DOHH2 (cell line): ENCODE measurements around the gene C14orf132.

Source experiments
- H3F3A ChIP-seq: fragments of 200-600 bp; sonication (generic), shearing (Covaris generic); 2 replicates; pipeline ENCODE4 v1.6.0; 2016; ENCODE audit warnings: antibody characterized with exemption, mild to moderate bottlenecking; ENCODE audit not compliant: control insufficient read depth, insufficient read depth
- H3K27ac ChIP-seq: fragments of 200-600 bp; sonication (generic); 2 replicates; pipeline ENCODE4 v1.5.1; 2014; ENCODE audit warnings: low read depth, mild to moderate bottlenecking, low read length, moderate library complexity
- H3K27me3 ChIP-seq: fragments of 200-600 bp; sonication (generic); 2 replicates; pipeline ENCODE4 v1.6.1; 2014; ENCODE audit warnings: mild to moderate bottlenecking, low read length, mixed read lengths; ENCODE audit not compliant: control insufficient read depth
- H3K36me3 ChIP-seq: fragments of 200-600 bp; sonication (generic); 2 replicates; pipeline ENCODE4 v1.6.1; 2014; ENCODE audit warnings: mild to moderate bottlenecking, low read length, moderate library complexity, mixed read lengths; ENCODE audit not compliant: control insufficient read depth
- H3K4me1 ChIP-seq: fragments of 200-600 bp; sonication (generic); 2 replicates; pipeline ENCODE4 v1.6.1; 2014; ENCODE audit warnings: mild to moderate bottlenecking, low read length, mixed read lengths; ENCODE audit not compliant: control insufficient read depth
- H3K4me2 ChIP-seq: fragments of 200-600 bp; sonication (generic); 2 replicates; pipeline ENCODE4 v1.6.0; 2014; ENCODE audit warnings: mild to moderate bottlenecking, low read length, moderate library complexity
- H3K4me3 ChIP-seq: fragments of 200-600 bp; sonication (generic); 2 replicates; pipeline ENCODE4 v1.5.1; 2014; ENCODE audit warnings: mild to moderate bottlenecking, low read length, mixed read lengths
- H3K79me2 ChIP-seq: fragments of 200-600 bp; sonication (generic); 2 replicates; pipeline ENCODE4 v1.6.1; 2014; ENCODE audit warnings: mild to moderate bottlenecking, low read length, mixed read lengths; ENCODE audit not compliant: control insufficient read depth
- H3K9me2 ChIP-seq: fragments of 200-600 bp; sonication (generic); replicated peaks from 2 replicates; pipeline ENCODE4 v1.6.1; 2014; ENCODE audit warnings: mild to moderate bottlenecking, low read length, mixed read lengths; ENCODE audit not compliant: control insufficient read depth
- H3K9me3 ChIP-seq: fragments of 200-600 bp; sonication (generic); 2 replicates; pipeline ENCODE4 v1.6.1; 2014; ENCODE audit warnings: antibody characterized with exemption, low read length, mixed read lengths; ENCODE audit not compliant: control insufficient read depth, insufficient read depth
- H4K20me1 ChIP-seq: fragments of 200-600 bp; sonication (generic); 2 replicates; pipeline ENCODE4 v1.6.0; 2014; ENCODE audit warnings: low read depth, mild to moderate bottlenecking, antibody characterized with exemption, low read length, moderate library complexity; ENCODE audit not compliant: control insufficient read depth, insufficient read depth
- EZH2phosphoT487 ChIP-seq: fragments of 200-600 bp; sonication (generic); IDR thresholded peaks from 2 replicates; pipeline ENCODE4 v1.6.1; 2017; ENCODE audit warnings: borderline replicate concordance, mild to moderate bottlenecking, antibody characterized with exemption, low read length, moderate library complexity, mixed read lengths
- TF ChIP-seq, protein P1 (sequence below): fragments of 200-600 bp; sonication (generic); IDR thresholded peaks from one replicate; pipeline ENCODE4 v1.5.1; 2014; ENCODE audit warnings: antibody characterized with exemption, mild to moderate bottlenecking, low read depth, low read length; ENCODE audit not compliant: poor library complexity, severe bottlenecking

C14orf132 gene

DNA sequence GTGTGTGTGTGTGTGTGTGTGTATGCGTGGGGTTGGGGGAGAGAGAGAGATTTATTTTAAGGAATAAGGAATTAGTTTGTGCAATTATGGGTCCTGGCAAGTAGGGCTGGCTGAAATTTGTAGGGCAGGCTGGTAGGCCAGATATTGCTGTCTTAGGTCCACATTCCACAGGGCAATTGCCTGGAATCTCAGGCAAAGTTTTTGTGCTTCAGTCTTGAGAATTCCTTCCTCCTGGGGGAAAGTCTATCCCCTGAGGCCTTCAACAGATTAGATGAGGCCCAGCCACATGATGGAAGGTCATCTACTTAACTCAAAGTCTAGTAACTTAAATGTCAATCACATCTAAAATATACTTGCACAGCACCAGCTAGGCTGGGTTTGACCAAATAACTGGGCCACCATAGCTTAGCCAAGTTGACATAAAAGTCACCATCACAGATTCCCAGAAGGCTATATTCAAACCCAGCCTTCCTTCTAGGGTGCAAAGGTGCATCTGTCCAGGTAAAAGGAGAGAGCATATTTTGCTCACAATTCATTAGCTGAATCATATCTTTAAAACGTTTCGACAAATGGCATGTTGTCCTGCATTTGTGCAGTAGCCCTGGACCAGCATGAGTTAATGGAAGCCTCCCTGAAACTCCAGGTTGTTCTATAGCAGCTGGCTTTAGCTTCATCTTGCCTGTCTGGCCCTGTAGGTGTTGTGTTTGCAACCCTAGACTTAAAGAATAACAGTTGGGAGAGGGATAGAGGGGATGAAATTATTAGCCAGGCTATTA is 63.1 kb downstream of the C14orf132 start:
- Histone ChIP-seq H3K4me1 (peaks cover 4% of the 10 kb centered on the region; the same call in 1 of the 2 replicates), H3K27ac (no peak overlapping the region)
- TF ChIP-seq, protein P1, sequence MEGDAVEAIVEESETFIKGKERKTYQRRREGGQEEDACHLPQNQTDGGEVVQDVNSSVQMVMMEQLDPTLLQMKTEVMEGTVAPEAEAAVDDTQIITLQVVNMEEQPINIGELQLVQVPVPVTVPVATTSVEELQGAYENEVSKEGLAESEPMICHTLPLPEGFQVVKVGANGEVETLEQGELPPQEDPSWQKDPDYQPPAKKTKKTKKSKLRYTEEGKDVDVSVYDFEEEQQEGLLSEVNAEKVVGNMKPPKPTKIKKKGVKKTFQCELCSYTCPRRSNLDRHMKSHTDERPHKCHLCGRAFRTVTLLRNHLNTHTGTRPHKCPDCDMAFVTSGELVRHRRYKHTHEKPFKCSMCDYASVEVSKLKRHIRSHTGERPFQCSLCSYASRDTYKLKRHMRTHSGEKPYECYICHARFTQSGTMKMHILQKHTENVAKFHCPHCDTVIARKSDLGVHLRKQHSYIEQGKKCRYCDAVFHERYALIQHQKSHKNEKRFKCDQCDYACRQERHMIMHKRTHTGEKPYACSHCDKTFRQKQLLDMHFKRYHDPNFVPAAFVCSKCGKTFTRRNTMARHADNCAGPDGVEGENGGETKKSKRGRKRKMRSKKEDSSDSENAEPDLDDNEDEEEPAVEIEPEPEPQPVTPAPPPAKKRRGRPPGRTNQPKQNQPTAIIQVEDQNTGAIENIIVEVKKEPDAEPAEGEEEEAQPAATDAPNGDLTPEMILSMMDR: no peak
- no peak for TF ChIP-seq EZH2phosphoT487

DNA sequence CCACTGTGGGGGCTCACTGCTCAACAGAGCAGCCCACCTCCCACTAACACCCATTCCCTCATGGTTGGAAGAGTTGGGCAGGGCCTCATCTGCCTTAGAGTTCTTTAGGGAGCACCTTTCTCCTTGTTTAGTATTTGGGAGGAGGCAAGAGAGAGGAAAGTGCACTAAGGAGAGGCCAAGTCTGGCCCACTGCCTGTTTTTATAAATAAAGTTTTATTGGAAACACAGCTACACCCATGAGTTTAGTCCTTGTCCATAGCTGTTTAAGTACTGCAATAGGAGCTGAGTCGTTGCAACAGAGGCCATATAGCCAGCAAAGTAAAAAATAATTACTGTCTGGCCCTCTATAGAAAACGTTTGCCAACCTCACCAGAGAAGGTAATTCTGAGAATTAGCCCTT is 63.9 kb downstream of the C14orf132 start:
- Histone ChIP-seq H3F3A (no peaks in the 10 kb centered on the region), H4K20me1 (no peaks in the 10 kb centered on the region), H3K9me2 (no peaks in the 10 kb centered on the region), H3K9me3 (no peaks in the 10 kb centered on the region), H3K4me2 (no peak overlapping the region), H3K27me3 (no peaks in the 10 kb centered on the region), H3K4me1 (peaks cover 4% of the 10 kb centered on the region; the same call in 1 of the 2 replicates), H3K36me3 (no peaks in the 10 kb centered on the region), H3K4me3 (no peak overlapping the region), H3K79me2 (no peaks in the 10 kb centered on the region), H3K27ac (no peak overlapping the region)
- no peak for TF ChIP-seq EZH2phosphoT487
- TF ChIP-seq, protein P1: no peak

More for the DNA sequence above, 63.1 kb downstream of the C14orf132 start:
- H4K20me1 ChIP-seq: no peaks in the 10 kb centered on the region
- no peaks in the 10 kb centered on the region for H3K9me2 ChIP-seq
- no peak overlapping the region for H3K4me2 ChIP-seq
- H3K9me3 ChIP-seq: no peaks in the 10 kb centered on the region
- H3K4me3 ChIP-seq: no peak overlapping the region
- no peaks in the 10 kb centered on the region for H3F3A ChIP-seq
- no peaks in the 10 kb centered on the region for H3K27me3 ChIP-seq
- no peaks in the 10 kb centered on the region for H3K79me2 ChIP-seq
- H3K36me3 ChIP-seq: no peaks in the 10 kb centered on the region

DNA sequence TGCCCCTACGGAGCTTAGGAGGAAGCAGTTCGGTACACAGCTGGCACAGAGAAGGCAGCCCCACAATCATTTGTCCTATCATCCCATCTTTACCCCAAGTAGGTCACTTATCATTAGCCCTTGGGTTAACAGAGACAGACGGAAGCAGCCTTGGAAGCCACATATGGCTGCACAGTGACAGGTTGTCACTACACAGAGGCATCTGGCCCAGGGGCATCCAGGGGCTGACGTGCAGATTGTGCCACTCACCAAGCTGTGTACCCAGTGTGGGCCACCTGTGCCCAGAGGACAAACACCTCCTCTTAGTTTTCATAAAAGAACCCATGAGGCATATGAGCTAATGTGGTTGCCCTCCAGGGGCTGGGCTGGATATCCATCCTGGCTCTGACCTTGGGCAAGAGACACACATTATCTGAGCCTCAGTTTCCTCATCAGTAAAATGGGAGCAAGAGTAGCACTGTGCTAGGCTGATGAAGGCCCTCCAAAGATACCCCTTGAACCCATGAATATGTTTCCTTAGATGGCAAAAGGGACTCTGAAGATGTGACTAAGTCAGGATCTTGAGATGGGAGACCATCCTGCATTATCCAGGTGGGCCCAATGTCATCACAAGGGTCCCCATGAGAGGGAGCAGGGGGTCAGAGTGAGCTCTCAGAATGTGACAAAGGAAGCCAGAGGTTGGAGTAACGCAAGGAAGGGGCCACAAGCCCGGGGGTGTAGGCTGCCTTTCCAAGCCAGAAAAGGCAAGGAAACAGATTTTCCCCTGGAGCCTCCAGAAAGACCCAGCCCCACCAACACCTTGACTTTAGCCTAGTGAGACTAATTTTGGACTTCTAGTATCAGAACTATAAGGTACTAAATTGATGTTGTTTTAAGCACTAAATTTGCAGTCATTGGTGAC is 64.6 kb downstream of the C14orf132 start:
- no peak overlapping the region for H3K27ac ChIP-seq
- TF ChIP-seq, protein P1: no peak
- TF ChIP-seq EZH2phosphoT487: no peak
- no peaks in the 10 kb centered on the region for H3K79me2 ChIP-seq
- no peaks in the 10 kb centered on the region for H3K36me3 ChIP-seq
- no peaks in the 10 kb centered on the region for H3K9me2 ChIP-seq
- H3K27me3 ChIP-seq: no peaks in the 10 kb centered on the region
- no peak overlapping the region for H3K4me3 ChIP-seq
- H3K4me2 ChIP-seq: no peak overlapping the region
- H3K9me3 ChIP-seq: no peaks in the 10 kb centered on the region
- no peaks in the 10 kb centered on the region for H3F3A ChIP-seq
- no peaks in the 10 kb centered on the region for H3K4me1 ChIP-seq
- no peaks in the 10 kb centered on the region for H4K20me1 ChIP-seq
